GM23338 (cell line): ENCODE data around the gene SDF2L1.

ENCODE experiments used
- EZH2phosphoT487 ChIP-seq: fragments of 200-600 bp; sonication (generic); IDR thresholded peaks from one replicate; pipeline ENCODE4 v1.8.1; 2018; ENCODE audit warnings: antibody characterized with exemption; ENCODE audit not compliant: unreplicated experiment
- POLR2AphosphoS5 ChIP-seq: IDR thresholded peaks from 2 replicates; pipeline ENCODE4 v1.6.1; 2016; ENCODE audit warnings: antibody characterized with exemption, low read depth
- TF ChIP-seq, protein P1 (sequence below), 2 experiments: fragments of 200-600 bp in 1 of 2; sonication (generic) in 1 of 2; conservative IDR thresholded peaks; 2 replicates each; pipeline versions ENCODE4 v1.5.1 to v1.6.1; 2016 to 2017; ENCODE audit warnings: antibody characterized with exemption in 2 of 2, low read depth in 2 of 2, mild to moderate bottlenecking in 2 of 2, moderate library complexity in 1 of 2
- TF ChIP-seq, protein P2 (sequence below): IDR thresholded peaks from 2 replicates; pipeline ENCODE4 v1.6.1; 2016; ENCODE audit warnings: antibody characterized with exemption

DNA sequence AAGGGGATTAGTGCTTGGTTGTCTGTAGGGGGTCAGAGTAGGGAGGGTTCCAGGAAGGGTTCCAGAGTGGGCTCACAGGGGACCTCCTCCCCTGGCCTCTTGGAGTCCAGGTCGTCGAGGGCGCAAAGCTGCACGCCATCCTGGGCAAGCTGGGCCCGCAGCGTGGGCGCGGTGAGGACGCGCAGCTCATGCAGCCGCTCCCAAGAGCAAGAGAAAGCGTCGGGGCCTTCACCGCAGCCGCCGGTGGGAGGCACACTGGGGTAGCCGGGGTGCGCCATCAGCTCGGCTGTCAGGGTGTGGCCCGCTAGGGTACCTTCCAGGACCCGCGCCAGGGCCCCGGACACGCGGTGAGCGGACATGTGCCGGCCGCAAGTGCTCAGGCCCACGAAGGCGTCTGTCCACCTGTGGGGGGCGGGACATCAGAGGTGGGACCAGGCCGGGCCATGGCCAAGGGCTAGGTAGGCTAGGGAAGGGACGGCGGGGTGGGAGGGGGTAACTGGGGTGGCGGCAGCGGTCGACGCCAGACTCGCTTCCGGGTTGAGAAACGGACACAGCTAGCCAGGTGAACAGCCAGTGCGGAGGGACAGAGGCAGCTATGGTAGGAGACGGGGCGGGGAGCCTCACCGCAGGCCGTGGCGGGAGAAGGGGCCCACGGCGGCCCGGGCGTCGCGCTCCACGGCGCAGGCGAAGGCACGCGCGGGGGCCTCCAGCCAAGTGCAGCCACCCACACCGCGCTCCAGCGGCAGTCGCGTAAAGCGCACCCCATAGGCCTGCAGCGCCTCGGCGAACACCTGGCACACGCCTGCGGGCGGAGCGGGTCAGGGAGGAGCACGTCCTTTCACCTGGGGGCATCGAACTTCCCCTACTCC lies 13.5 kb upstream of the SDF2L1 start:
- TF ChIP-seq, protein P1, sequence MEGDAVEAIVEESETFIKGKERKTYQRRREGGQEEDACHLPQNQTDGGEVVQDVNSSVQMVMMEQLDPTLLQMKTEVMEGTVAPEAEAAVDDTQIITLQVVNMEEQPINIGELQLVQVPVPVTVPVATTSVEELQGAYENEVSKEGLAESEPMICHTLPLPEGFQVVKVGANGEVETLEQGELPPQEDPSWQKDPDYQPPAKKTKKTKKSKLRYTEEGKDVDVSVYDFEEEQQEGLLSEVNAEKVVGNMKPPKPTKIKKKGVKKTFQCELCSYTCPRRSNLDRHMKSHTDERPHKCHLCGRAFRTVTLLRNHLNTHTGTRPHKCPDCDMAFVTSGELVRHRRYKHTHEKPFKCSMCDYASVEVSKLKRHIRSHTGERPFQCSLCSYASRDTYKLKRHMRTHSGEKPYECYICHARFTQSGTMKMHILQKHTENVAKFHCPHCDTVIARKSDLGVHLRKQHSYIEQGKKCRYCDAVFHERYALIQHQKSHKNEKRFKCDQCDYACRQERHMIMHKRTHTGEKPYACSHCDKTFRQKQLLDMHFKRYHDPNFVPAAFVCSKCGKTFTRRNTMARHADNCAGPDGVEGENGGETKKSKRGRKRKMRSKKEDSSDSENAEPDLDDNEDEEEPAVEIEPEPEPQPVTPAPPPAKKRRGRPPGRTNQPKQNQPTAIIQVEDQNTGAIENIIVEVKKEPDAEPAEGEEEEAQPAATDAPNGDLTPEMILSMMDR (conservative IDR thresholded peaks at IDR 0.05; ENCODE audit: low read depth in 2 of 2), result no peak
- TF ChIP-seq POLR2AphosphoS5, result no peak
- TF ChIP-seq EZH2phosphoT487, result no peak
- TF ChIP-seq, protein P2, sequence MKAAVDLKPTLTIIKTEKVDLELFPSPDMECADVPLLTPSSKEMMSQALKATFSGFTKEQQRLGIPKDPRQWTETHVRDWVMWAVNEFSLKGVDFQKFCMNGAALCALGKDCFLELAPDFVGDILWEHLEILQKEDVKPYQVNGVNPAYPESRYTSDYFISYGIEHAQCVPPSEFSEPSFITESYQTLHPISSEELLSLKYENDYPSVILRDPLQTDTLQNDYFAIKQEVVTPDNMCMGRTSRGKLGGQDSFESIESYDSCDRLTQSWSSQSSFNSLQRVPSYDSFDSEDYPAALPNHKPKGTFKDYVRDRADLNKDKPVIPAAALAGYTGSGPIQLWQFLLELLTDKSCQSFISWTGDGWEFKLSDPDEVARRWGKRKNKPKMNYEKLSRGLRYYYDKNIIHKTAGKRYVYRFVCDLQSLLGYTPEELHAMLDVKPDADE, result no peak
